Astrocyte of the cerebellum (primary cell): ENCODE measurements around the gene ESYT3.
"Not testable (repeated sequence)": the region's sequence is repeated elsewhere in the genome, so short reads cannot be mapped to it uniquely, and the experiment has no call there.

Source experiments
- DNase-seq: peaks from one replicate; pipeline ENCODE4 v3.0.0-alpha.2; 2011; ENCODE audit warnings: low read depth
- H3K4me3 ChIP-seq: 2 replicates; pipeline ENCODE4 v1.5.1; 2011; ENCODE audit warnings: mild to moderate bottlenecking, low read depth, low read length, moderate library complexity
- CTCF ChIP-seq: IDR thresholded peaks from 2 replicates; pipeline ENCODE4 v1.5.1; 2012; ENCODE audit warnings: low read length, low read depth, moderate library complexity, mild to moderate bottlenecking; ENCODE audit errors: missing control alignments
- in situ Hi-C: cut with HindIII; loops from 2 replicates; pipeline ENCODE4 v1.10.0; 2017; ENCODE audit warnings: low sequenced_read_pairs

Gene ESYT3

GRCh38 chr3:138474163-138474562, 39.7 kb downstream of the ESYT3 start:
- in situ Hi-C loops, result loop anchor here (25.0 kb wide), 1 partner anchor 438 kb away; no protein-coding TSS in a partner anchor
- no peak for DNase-seq
- no peak for TF ChIP-seq CTCF
- no peak overlapping the region for H3K4me3 ChIP-seq

DNA sequence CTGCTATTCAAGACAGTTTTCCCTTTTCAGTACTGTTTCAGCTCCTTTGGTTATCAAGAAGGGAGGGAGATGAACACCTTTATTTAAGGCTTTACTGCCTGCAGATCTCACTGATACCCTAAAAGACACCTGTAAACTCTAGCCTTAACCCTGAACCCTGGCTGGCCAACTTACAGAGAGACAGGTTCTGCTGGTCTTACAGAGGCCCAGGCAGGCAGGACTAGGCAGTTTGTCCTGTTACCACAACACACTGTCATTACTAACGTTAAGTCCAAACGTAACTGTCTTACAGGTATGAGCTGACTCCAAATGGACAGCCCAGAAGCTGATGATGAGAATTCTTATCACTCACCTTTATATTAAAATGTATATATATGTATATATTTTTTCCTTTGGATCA, 42.1 kb downstream of the ESYT3 start:
- DNase-seq, result no peak

GRCh38 chr3:138477120-138477519, 42.7 kb downstream of the ESYT3 start:
- no peak for DNase-seq
- no peak overlapping the region for H3K4me3 ChIP-seq
- in situ Hi-C loops, result no loop called here
- no peak for TF ChIP-seq CTCF

More for the DNA sequence above, 42.1 kb downstream of the ESYT3 start:
- no peak for TF ChIP-seq CTCF
- in situ Hi-C loops, result no loop called here
- no peak overlapping the region for H3K4me3 ChIP-seq

DNA sequence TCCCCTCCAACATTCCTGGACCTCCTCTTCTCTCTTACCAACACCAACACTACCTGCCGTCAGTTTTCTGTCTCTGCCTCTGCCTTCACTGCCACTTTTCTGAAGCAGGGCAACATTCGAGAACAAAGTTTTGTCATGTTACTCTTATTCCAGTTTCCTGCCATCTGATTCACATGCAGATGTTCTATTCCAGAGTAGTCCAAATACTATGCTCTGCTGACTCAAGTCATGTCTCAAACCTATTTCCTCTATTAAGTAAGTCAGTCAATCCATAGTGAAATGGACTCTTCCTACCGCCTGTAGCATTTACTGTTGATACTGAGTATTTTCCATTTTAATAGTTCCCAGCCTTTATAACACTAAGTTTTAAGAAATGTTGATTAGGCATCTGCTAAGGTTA, 43.4 kb downstream of the ESYT3 start:
- no peak overlapping the region for H3K4me3 ChIP-seq
- DNase-seq, result no peak
- in situ Hi-C loops, result no loop called here
- TF ChIP-seq CTCF, result no peak

GRCh38 chr3:138479438-138479863, 45.0 kb downstream of the ESYT3 start:
- in situ Hi-C loops, result no loop called here
- TF ChIP-seq CTCF, result peak; percentile 91
- peak; percentile 9 for DNase-seq
- no peak overlapping the region for H3K4me3 ChIP-seq

- in situ Hi-C loops, H3K4me3 ChIP-seq, DNase-seq: not testable (repeated sequence)
These were observed 50.3 kb downstream of the ESYT3 start for GRCh38 chr3:138484672-138485071.

DNA sequence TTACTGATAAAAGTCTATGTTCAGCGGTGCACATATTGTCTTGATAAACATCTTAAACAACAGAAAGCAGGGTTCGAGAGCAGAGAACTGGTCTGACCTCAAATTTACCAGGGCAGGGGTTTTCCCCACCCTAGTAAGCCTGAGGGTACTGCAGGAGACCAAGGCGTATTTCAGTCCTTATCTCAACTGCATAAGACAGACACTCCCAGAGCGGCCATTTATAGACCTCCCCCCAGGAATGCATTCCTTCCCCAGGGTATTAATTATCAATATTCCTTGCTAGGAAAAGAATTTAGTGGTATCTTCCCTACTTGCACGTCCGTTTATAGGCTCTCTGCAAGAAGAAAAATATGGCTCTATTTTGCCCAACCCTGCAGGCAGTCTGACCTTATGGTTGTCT, 52.2 kb downstream of the ESYT3 start:
- H3K4me3 ChIP-seq, in situ Hi-C loops, DNase-seq: not testable (repeated sequence)

- no peak for TF ChIP-seq CTCF
- in situ Hi-C loops, result no loop called here
- no peak overlapping the region for H3K4me3 ChIP-seq
- no peak for DNase-seq
These were observed 57.6 kb downstream of the ESYT3 start for GRCh38 chr3:138491971-138492370.
